Endodermal cell (in vitro differentiated cells): Measurements from ENCODE around the gene NPPA. TPM values are rescaled to one million over a fixed set of nuclear protein-coding genes. Genes with fewer than 3 reads are reported as not detected.

Experiments
- DNase-seq: peaks from one replicate; pipeline ENCODE4 v3.0.0-alpha.2; 2017
- H3K27ac ChIP-seq: 2 replicates; pipeline ENCODE4 v1.5.1; 2013; ENCODE audit warnings: mild to moderate bottlenecking, low read depth, low read length, moderate library complexity
- H3K27me3 ChIP-seq: 2 replicates; pipeline ENCODE4 v1.6.1; 2013; ENCODE audit warnings: mild to moderate bottlenecking, low read length, moderate library complexity; ENCODE audit not compliant: insufficient read depth, control insufficient read depth, poor library complexity, severe bottlenecking
- H3K36me3 ChIP-seq: 2 replicates; pipeline ENCODE4 v1.7.0; 2013; ENCODE audit warnings: mild to moderate bottlenecking, low read length, moderate library complexity; ENCODE audit not compliant: control insufficient read depth, insufficient read depth
- H3K4me1 ChIP-seq: one replicate; pipeline ENCODE4 v1.7.0; 2013; ENCODE audit warnings: low read length; ENCODE audit not compliant: control insufficient read depth, insufficient read depth
- H3K4me3 ChIP-seq: 2 replicates; pipeline ENCODE4 v1.5.1; 2013; ENCODE audit warnings: mild to moderate bottlenecking, low read length, moderate library complexity
- H3K9ac ChIP-seq: 2 replicates; pipeline ENCODE4 v1.6.1; 2013; ENCODE audit warnings: mild to moderate bottlenecking, low read length, moderate library complexity; ENCODE audit not compliant: poor library complexity, severe bottlenecking; ENCODE audit errors: extremely low read depth
- H3K9me3 ChIP-seq: 2 replicates; pipeline ENCODE4 v1.6.1; 2013; ENCODE audit warnings: mild to moderate bottlenecking, low read length, moderate library complexity; ENCODE audit not compliant: control insufficient read depth
- H3K27ac Mint-ChIP-seq: 2 replicates; pipeline ENCODE4 v1.8.0; 2020; ENCODE audit warnings: mixed read lengths
- H3K27me3 Mint-ChIP-seq: 2 replicates; pipeline ENCODE4 v1.8.0; 2021; ENCODE audit warnings: mild to moderate bottlenecking, mixed read lengths; ENCODE audit not compliant: insufficient read depth
- H3K36me3 Mint-ChIP-seq: 2 replicates; pipeline ENCODE4 v1.8.0; 2020; ENCODE audit warnings: low read depth, mixed read lengths
- H3K4me1 Mint-ChIP-seq: 2 replicates; pipeline ENCODE4 v1.8.0; 2020; ENCODE audit warnings: mixed read lengths
- H3K4me3 Mint-ChIP-seq: 2 replicates; pipeline ENCODE4 v1.8.0; 2020; ENCODE audit warnings: mild to moderate bottlenecking, moderate library complexity, mixed read lengths
- H3K9me3 Mint-ChIP-seq: 2 replicates; pipeline ENCODE4 v1.8.0; 2020; ENCODE audit warnings: mild to moderate bottlenecking, mixed read lengths
- WGBS, 2 experiments: methylation state at CpG; one replicate each; pipeline versions ENCODE4 v1.1.5 to v1.1.7; 2013; ENCODE audit warnings: missing lambda C conversion rate in 2 of 2, mixed read lengths in 1 of 2; ENCODE audit not compliant: insufficient coverage in 1 of 2, insufficient read length in 1 of 2; 5-methylcytosine and 5-hydroxymethylcytosine counted together
- total RNA-seq, 2 donors: library from RNA; stranded (reverse); fragmentation: NEBNext Ultra II Directional in 1 of 2; extraction: Animal tissue kit (Norgen Biotek cat#: 25700) in 1 of 2; gene quantifications; 2 replicates in 1 of 2; 3 replicates in 1 of 2; pipeline ENCODE4 v1.2.1, GENCODE V29; 2021
- TF ChIP-seq, protein P1 (sequence below): fragments of 200-600 bp; sonication (generic); conservative IDR thresholded peaks from 2 replicates; pipeline ENCODE4 v1.5.0; 2021; ENCODE audit warnings: antibody characterized with exemption, mild to moderate bottlenecking

Gene NPPA
- total RNA-seq, 2 donors from 2014 or later, result not detected

DNA sequence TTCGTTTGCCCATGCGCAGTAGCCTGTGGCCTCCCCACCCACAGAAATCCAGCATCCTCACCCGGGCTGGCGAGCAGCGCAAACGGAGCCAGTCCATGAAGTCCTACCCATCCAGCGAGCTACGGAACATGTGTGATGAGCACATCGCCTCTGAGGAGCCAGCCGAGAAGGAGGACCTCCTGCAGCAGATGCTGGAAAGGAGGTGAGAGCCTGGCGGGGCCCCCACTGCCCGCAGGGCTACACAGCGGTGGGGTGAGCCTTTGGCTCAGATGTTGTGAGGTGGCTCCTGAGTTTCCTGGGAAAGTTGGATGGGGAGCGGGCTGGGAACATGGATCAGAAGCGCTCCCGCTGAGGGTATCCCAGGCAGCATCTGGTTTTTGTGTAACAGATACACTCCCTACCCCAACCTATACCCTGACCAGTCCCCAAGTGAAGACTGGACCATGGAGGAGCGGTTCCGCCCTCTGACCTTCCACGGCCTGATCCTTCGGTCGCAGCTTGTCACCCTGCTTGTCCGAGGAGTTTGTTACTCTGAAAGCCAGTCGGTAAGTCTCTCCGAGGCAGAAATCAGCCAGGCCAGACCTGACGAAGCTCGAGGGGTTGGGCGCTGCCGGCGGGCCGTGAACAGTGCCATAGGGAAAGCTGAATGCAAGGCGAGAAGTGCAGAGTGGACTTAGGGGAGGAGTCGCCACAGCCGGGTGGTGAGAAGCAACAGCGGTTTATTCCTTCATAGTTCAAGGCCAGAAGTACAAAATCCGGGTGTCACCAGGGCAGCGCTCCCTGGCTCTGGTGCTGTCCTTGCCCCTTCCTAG lies 10.4 kb downstream of the NPPA start:
- Histone ChIP-seq H3K27ac (no peak overlapping the region), H3K4me1 (no peaks in the 10 kb centered on the region), H3K4me3 (no peak overlapping the region), H3K9ac (no peak overlapping the region), H3K36me3 (peaks cover 80% of the 10 kb centered on the region), H3K9me3 (no peaks in the 10 kb centered on the region), H3K27me3 (no peaks in the 10 kb centered on the region)
- no peaks in the 10 kb centered on the region for H3K4me1 Mint-ChIP-seq
- no peaks in the 10 kb centered on the region for H3K27me3 Mint-ChIP-seq
- H3K4me3 Mint-ChIP-seq, result no peak overlapping the region
- H3K27ac Mint-ChIP-seq, result no peak overlapping the region
- no peak for DNase-seq
- TF ChIP-seq, protein P1, sequence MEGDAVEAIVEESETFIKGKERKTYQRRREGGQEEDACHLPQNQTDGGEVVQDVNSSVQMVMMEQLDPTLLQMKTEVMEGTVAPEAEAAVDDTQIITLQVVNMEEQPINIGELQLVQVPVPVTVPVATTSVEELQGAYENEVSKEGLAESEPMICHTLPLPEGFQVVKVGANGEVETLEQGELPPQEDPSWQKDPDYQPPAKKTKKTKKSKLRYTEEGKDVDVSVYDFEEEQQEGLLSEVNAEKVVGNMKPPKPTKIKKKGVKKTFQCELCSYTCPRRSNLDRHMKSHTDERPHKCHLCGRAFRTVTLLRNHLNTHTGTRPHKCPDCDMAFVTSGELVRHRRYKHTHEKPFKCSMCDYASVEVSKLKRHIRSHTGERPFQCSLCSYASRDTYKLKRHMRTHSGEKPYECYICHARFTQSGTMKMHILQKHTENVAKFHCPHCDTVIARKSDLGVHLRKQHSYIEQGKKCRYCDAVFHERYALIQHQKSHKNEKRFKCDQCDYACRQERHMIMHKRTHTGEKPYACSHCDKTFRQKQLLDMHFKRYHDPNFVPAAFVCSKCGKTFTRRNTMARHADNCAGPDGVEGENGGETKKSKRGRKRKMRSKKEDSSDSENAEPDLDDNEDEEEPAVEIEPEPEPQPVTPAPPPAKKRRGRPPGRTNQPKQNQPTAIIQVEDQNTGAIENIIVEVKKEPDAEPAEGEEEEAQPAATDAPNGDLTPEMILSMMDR, result no peak
- H3K36me3 Mint-ChIP-seq, result peaks cover 68% of the 10 kb centered on the region
- no peaks in the 10 kb centered on the region for H3K9me3 Mint-ChIP-seq
- 93 to 94% methylated on average over 22 to 36 of the region's 36 CpGs for WGBS, 2 experiments

DNA sequence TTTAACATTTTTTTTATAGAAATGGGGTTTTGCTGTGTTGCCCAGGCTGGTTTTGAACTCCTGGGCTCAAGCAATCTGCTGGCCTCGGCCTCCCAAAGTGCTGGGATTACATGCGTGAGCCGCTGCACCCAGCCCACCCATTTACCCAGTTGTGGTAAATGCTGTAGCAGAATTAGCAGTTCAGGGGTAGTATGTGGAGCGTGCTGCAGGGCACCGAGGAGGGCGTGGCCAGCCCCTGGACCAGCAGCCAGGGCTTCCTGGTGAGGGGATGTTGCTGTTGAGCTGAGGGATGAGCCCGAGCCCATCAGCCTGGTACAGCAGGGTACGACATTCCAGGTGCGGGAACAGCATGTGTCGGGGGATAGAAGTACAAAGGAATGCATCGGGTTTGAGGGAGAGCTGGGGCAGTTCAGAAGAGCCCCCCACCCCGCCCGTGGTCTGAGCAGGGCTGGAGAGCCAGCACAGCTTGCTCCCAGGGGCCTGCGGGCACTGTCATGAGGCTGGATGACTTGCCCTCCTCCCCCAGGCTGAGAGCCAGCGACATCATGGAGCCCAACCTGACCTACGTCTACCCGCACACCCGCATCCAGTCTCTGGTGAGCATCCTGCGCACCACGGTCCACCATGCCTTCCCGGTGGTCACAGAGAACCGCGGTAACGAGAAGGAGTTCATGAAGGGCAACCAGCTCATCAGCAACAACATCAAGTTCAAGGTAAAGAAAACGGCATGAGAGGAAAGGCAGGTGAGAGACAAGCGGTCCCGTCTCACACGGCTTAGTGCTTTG lies 11.9 kb downstream of the NPPA start:
- Mint-ChIP-seq H3K4me1 (no peaks in the 10 kb centered on the region), H3K4me3 (no peak overlapping the region), H3K9me3 (no peaks in the 10 kb centered on the region), H3K27me3 (no peaks in the 10 kb centered on the region), H3K36me3 (peaks cover 68% of the 10 kb centered on the region), H3K27ac (no peak overlapping the region)
- Histone ChIP-seq H3K27me3 (no peaks in the 10 kb centered on the region), H3K4me1 (no peaks in the 10 kb centered on the region), H3K27ac (no peak overlapping the region), H3K36me3 (peaks cover 77% of the 10 kb centered on the region), H3K9ac (no peak overlapping the region), H3K4me3 (no peak overlapping the region), H3K9me3 (no peaks in the 10 kb centered on the region)
- DNase-seq, result no peak
- TF ChIP-seq, protein P1, result no peak
- WGBS, 2 experiments, result 95 to 98% methylated on average over 20 to 28 of the region's 28 CpGs

DNA sequence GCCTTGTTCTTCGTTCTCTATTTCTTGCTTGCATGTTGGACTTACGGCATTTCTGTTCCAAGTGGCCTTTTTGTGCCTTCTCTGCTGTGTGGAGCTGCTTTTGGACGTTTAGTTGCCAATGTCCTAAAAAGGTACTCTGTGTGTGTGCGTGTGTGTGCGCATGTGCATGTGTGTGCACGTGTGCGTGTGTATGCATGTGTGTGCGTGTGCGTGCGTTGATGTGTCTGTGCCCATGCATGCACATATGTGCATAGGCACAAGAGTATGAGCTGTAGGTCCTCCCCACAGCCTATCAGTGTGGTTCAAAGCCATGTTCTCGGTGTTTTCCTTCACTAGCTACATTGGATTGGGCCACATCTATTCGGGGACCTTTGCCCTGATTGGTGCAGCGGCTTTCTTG lies 13.7 kb downstream of the NPPA start:
- Mint-ChIP-seq H3K4me1 (no peaks in the 10 kb centered on the region), H3K9me3 (no peaks in the 10 kb centered on the region), H3K36me3 (peaks cover 68% of the 10 kb centered on the region), H3K4me3 (no peak overlapping the region), H3K27ac (no peak overlapping the region), H3K27me3 (no peaks in the 10 kb centered on the region)
- DNase-seq, result no peak
- Histone ChIP-seq H3K27me3 (no peaks in the 10 kb centered on the region), H3K9ac (no peak overlapping the region), H3K4me3 (no peak overlapping the region), H3K36me3 (peaks cover 75% of the 10 kb centered on the region), H3K27ac (no peak overlapping the region), H3K9me3 (no peaks in the 10 kb centered on the region), H3K4me1 (no peaks in the 10 kb centered on the region)
- 95 to 96% methylated on average over 13 of the region's 13 CpGs for whole genome bisulfite sequencing, 2 experiments
- TF ChIP-seq, protein P1, result no peak
